ENCODE measurements around the gene CCDC89. TPM values are rescaled to one million over a fixed set of nuclear protein-coding genes. Genes with fewer than 3 reads are reported as not detected.

Gene CCDC89
- total and polyA plus RNA-seq, 7 donors, result 0.46 to 3.0 (median 1.3) TPM; not detected in 1

- Histone ChIP-seq H3K4me3 (no peak overlapping the region), H3K27ac (no peak overlapping the region), H3K9me3 (no peaks in the 10 kb centered on the region), H3K4me1 (no peaks in the 10 kb centered on the region), H3K27me3 (no peaks in the 10 kb centered on the region), H3K36me3 (no peaks in the 10 kb centered on the region)
- WGBS, 2 donors, result 98% methylated on average over 1 of the region's 1 CpG
- TF ChIP-seq POLR2AphosphoS5 (IDR thresholded peaks at IDR 0.05) (no peak), EP300 (IDR thresholded peaks at IDR 0.05) (no peak), POLR2A (IDR thresholded peaks at IDR 0.05) (no peak), CTCF (IDR thresholded peaks at IDR 0.05) (no peak)
- intact Hi-C loops (cut with DNase I), result no loop called here
- no peak for DNase-seq
Measured at GRCh38 chr11:85694385-85694980, 8.5 kb upstream of the CCDC89 start.

- 74 to 80% methylated on average over 15 of the region's 15 CpGs for WGBS, 2 donors
- H3K9me3 ChIP-seq, result no peaks in the 10 kb centered on the region
- H3K27ac ChIP-seq, result peak overlapping the region; percentile 78 to 82 (median 80)
- TF ChIP-seq POLR2A (IDR thresholded peaks at IDR 0.05) (no peak), POLR2AphosphoS5 (IDR thresholded peaks at IDR 0.05) (peak in 2 of 4 donors; percentile 53 to 62)
- intact Hi-C loops (cut with DNase I), result loop anchor here (5.0 to 10.0 kb wide), 4 partner anchors 58 to 380 kb away; partner anchors contain the start of genes CCDC83, DLG2, PICALM and TMEM126B
- H3K4me3 ChIP-seq, result peak overlapping the region; percentile 24 to 51 (median 46)
- H3K27me3 ChIP-seq, result no peaks in the 10 kb centered on the region
- H3K36me3 ChIP-seq, result no peaks in the 10 kb centered on the region
- DNase-seq, result peak; percentile 70
- peaks cover 0 to 21% (median 12%) of the 10 kb centered on the region in 4 donors for H3K4me1 ChIP-seq
Measured at GRCh38 chr11:85685125-85685819, 723 bp downstream of the CCDC89 start.

- TF ChIP-seq EP300 (IDR thresholded peaks at IDR 0.05) (no peak), POLR2A (IDR thresholded peaks at IDR 0.05) (no peak), CTCF (IDR thresholded peaks at IDR 0.05) (no peak), POLR2AphosphoS5 (IDR thresholded peaks at IDR 0.05) (peak in 2 of 4 donors; percentile 39)
- H3K27me3 ChIP-seq, result no peaks in the 10 kb centered on the region
- peak overlapping the region; percentile 46 to 65 (median 63) for H3K4me3 ChIP-seq
- peaks cover 0 to 21% (median 12%) of the 10 kb centered on the region in 4 donors for H3K4me1 ChIP-seq
- WGBS, 2 donors, result 25 to 38% methylated on average over 43 of the region's 43 CpGs
- no peaks in the 10 kb centered on the region for H3K9me3 ChIP-seq
- no peaks in the 10 kb centered on the region for H3K36me3 ChIP-seq
- DNase-seq, result peak; percentile 84
- intact Hi-C loops (cut with DNase I), result loop anchor here (10.0 kb wide), 3 partner anchors 172 to 382 kb away; partner anchors contain the start of genes CCDC83 and PICALM
- peak overlapping the region; percentile 32 to 66 (median 60) for H3K27ac ChIP-seq
Measured at GRCh38 chr11:85682330-85683305, 3.4 kb downstream of the CCDC89 start.

GRCh38 chr11:85680897-85681296 is 5.1 kb downstream of the CCDC89 start:
- WGBS, 2 donors, result 76 to 94% methylated on average over 1 of the region's 1 CpG
- H3K9me3 ChIP-seq, result no peaks in the 10 kb centered on the region
- no peaks in the 10 kb centered on the region for H3K36me3 ChIP-seq
- intact Hi-C loops (cut with DNase I), result loop anchor here (10.0 kb wide), 3 partner anchors 174 to 384 kb away; partner anchors contain the start of genes CCDC83 and PICALM
- H3K27me3 ChIP-seq, result no peaks in the 10 kb centered on the region
- no peak for TF ChIP-seq POLR2AphosphoS5 (IDR thresholded peaks at IDR 0.05)
- TF ChIP-seq EP300 (IDR thresholded peaks at IDR 0.05), result no peak
- no peak for TF ChIP-seq POLR2A (IDR thresholded peaks at IDR 0.05)
- TF ChIP-seq CTCF (IDR thresholded peaks at IDR 0.05), result no peak
- peaks cover 0 to 15% (median 9%) of the 10 kb centered on the region in 4 donors for H3K4me1 ChIP-seq
- no peak for DNase-seq
- no peak overlapping the region for H3K27ac ChIP-seq
- H3K4me3 ChIP-seq, result no peak overlapping the region

All from sigmoid colon (tissue), 7 donors.